B cell (primary cell): ENCODE measurements around the gene HNF1B. TPM values are rescaled to one million over a fixed set of nuclear protein-coding genes. Genes with fewer than 3 reads are reported as not detected.

Experiments used
- ATAC-seq: fragments of 200-7000 bp; cut with Tn5 transposase; one replicate; pipeline ENCODE4 v1.10.0; 2021; ENCODE audit warnings: low read depth, mild to moderate bottlenecking, moderate number of reproducible peaks, moderate library complexity
- CTCF ChIA-PET: fragments of 350-600 bp; sonication (Branson Sonifier 250); formaldehyde crosslinking; loops from one replicate; lab custom pipeline; 2021; ENCODE audit warnings: antibody characterized with exemption, inconsistent platforms; lab: Charles Lee
- POLR2A ChIA-PET: fragments of 350-600 bp; sonication (Branson Sonifier 250); formaldehyde crosslinking; loops from one replicate; lab custom pipeline; 2021; ENCODE audit warnings: antibody characterized with exemption; lab: Charles Lee
- DNase-seq: peaks from one replicate; pipeline ENCODE4 v3.0.0; 2013
- H2AFZ ChIP-seq: 2 replicates; pipeline ENCODE4 v1.6.1; 2012; ENCODE audit warnings: mild to moderate bottlenecking, low read depth, low read length; ENCODE audit not compliant: insufficient read depth, poor library complexity, severe bottlenecking
- H3K27ac ChIP-seq, 2 donors: 1 replicate in 1 of 2; 2 replicates in 1 of 2; pipeline ENCODE4 v1.5.1; 2012 to 2013; ENCODE audit warnings: low read length in 2 of 2, mild to moderate bottlenecking in 2 of 2, moderate library complexity in 1 of 2
- H3K27me3 ChIP-seq, 4 experiments: fragments of 200-600 bp in 1 of 4; sonication (generic) in 1 of 4; replicated peaks in 1 of 4; 1 replicate in 2 of 4; 2 replicates in 2 of 4; pipeline versions ENCODE4 v1.6.1 to v1.7.0; 2013 to 2016; ENCODE audit warnings: low read length in 3 of 4, mild to moderate bottlenecking in 2 of 4, mixed read lengths in 1 of 4, moderate library complexity in 1 of 4; ENCODE audit not compliant: insufficient read depth in 4 of 4, control insufficient read depth in 3 of 4; ENCODE audit errors: control extremely low read depth in 1 of 4
- H3K36me3 ChIP-seq, 2 experiments: replicated peaks in 1 of 2; 1 replicate in 1 of 2; 2 replicates in 1 of 2; pipeline versions ENCODE4 v1.6.1 to v1.7.1; 2013; ENCODE audit warnings: low read length in 1 of 2; ENCODE audit not compliant: insufficient read depth in 2 of 2, control insufficient read depth in 1 of 2; ENCODE audit errors: control extremely low read depth in 1 of 2, extremely low read depth in 1 of 2
- H3K4me1 ChIP-seq, 2 donors: fragments of 200-600 bp in 1 of 2; sonication (generic) in 1 of 2; 1 replicate in 1 of 2; 2 replicates in 1 of 2; pipeline versions ENCODE4 v1.5.1 to v1.6.1; 2013 to 2017; ENCODE audit warnings: low read length in 2 of 2; ENCODE audit not compliant: control insufficient read depth in 2 of 2, insufficient read depth in 2 of 2
- H3K4me2 ChIP-seq: replicated peaks from 2 replicates; pipeline ENCODE3; 2012; ENCODE audit warnings: mild to moderate bottlenecking, low read depth, low read length; ENCODE audit not compliant: poor library complexity, severe bottlenecking
- H3K4me3 ChIP-seq, 5 experiments: fragments of 200-600 bp in 1 of 5; sonication (generic) in 1 of 5; 1 replicate in 3 of 5; 2 replicates in 2 of 5; pipeline versions ENCODE4 v1.5.1 to v1.7.0; 2011 to 2016; ENCODE audit warnings: low read length in 4 of 5, mild to moderate bottlenecking in 4 of 5, low read depth in 2 of 5, control low read depth in 1 of 5, moderate library complexity in 1 of 5; ENCODE audit not compliant: insufficient read depth in 1 of 5; ENCODE audit errors: control extremely low read depth in 1 of 5, extremely low read depth in 1 of 5
- H3K79me2 ChIP-seq: fragments of 200-600 bp; sonication (generic); one replicate; pipeline ENCODE4 v1.6.0; 2016; ENCODE audit warnings: low read length; ENCODE audit not compliant: control insufficient read depth, insufficient read depth
- H3K9ac ChIP-seq: fragments of 200-600 bp; sonication (generic); 2 replicates; pipeline ENCODE4 v1.6.1; 2017; ENCODE audit warnings: mild to moderate bottlenecking, low read length, moderate library complexity
- H3K9me3 ChIP-seq, 3 donors: one replicate each; pipeline versions ENCODE4 v1.6.1 to v1.7.1; 2013; ENCODE audit warnings: low read length in 2 of 3; ENCODE audit not compliant: control insufficient read depth in 2 of 3, insufficient read depth in 1 of 3; ENCODE audit errors: control extremely low read depth in 1 of 3
- H4K20me1 ChIP-seq: 2 replicates; pipeline ENCODE4 v1.6.0; 2012; ENCODE audit warnings: mild to moderate bottlenecking, low read length; ENCODE audit not compliant: insufficient read depth, control insufficient read depth, poor library complexity, severe bottlenecking
- H3K27ac Mint-ChIP-seq: one replicate; pipeline ENCODE4 v1.8.0; 2021; ENCODE audit warnings: mixed read lengths
- H3K27me3 Mint-ChIP-seq: one replicate; pipeline ENCODE4 v1.8.0; 2021; ENCODE audit warnings: mixed read lengths
- H3K4me1 Mint-ChIP-seq: one replicate; pipeline ENCODE4 v1.8.0; 2021; ENCODE audit warnings: mixed read lengths
- H3K4me3 Mint-ChIP-seq: one replicate; pipeline ENCODE4 v1.8.0; 2021; ENCODE audit warnings: mixed read lengths
- H3K9me3 Mint-ChIP-seq: one replicate; pipeline ENCODE4 v1.8.0; 2022; ENCODE audit warnings: mixed read lengths; ENCODE audit not compliant: insufficient read depth
- CTCF ChIP-seq: fragments of 200-600 bp; IDR thresholded peaks from one replicate; pipeline ENCODE4 v1.8.0; 2022; ENCODE audit warnings: antibody characterized with exemption, mild to moderate bottlenecking
- EZH2 ChIP-seq: IDR thresholded peaks from 2 replicates; pipeline ENCODE4 v1.6.1; 2012; ENCODE audit warnings: borderline replicate concordance, low read depth, mild to moderate bottlenecking, moderate library complexity, low read length; ENCODE audit not compliant: insufficient read depth, poor library complexity, severe bottlenecking
- WGBS: methylation state at CpG from one replicate; pipeline ENCODE4 v1.1.5; 2013; ENCODE audit warnings: missing lambda C conversion rate; ENCODE audit not compliant: insufficient coverage; 5-methylcytosine and 5-hydroxymethylcytosine counted together
- intact Hi-C: fragments of 100-400 bp; cut with micrococcal nuclease; formaldehyde crosslinking; loops from one replicate; pipeline ENCODE4 v1.10.0; 2022
- polyA plus RNA-seq: library from polyadenylated mRNA; depleted of rRNA; stranded (reverse); fragments of >200 nt; gene quantifications from 2 replicates; pipeline ENCODE4 v1.2.3, GENCODE V29; 2012
- total RNA-seq, 2 donors: library from RNA; stranded (reverse); fragments of 120-200 nt in 1 of 2; gene quantifications; 1 replicate in 1 of 2; 2 replicates in 1 of 2; pipeline versions ENCODE4 v1.2.3 to v1.2.4, GENCODE V29; 2013 to 2022

HNF1B gene
- total and polyA plus RNA-seq, 2 donors (not counting 1 experiment from before 2014, with no cell fraction given), result 1.5 TPM; not detected in 1

DNA sequence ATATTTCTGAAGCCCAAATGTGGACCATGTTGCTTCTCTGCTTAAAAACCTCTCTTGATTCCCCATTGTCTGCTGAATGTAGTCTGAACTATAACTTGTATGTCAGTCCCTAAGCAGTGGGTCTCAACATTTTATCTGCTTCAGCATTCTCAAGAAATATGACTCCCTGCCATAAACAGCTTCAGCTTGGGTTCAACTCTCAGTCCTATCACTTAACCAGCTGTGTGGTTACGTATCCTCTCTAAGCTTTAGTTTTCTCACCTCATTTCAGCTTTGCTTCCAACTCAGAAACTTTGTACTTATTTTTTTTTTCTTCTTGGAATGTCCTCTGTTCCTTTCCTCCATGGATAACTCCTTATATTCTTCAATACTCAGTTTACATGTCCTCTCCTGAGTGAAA is 97.0 kb downstream of the HNF1B start:
- Histone ChIP-seq H2AFZ (no peak overlapping the region), H3K4me1 (peaks cover 4 to 5% of the 10 kb centered on the region in 2 donors), H3K4me3 (no peak overlapping the region), H3K9me3 (no peaks in the 10 kb centered on the region), H3K27me3 (peaks cover 0 to 51% (median 26%) of the 10 kb centered on the region in 4 experiments), H3K79me2 (peaks cover 11% of the 10 kb centered on the region), H3K36me3 (no peaks in the 10 kb centered on the region), H3K27ac (no peak overlapping the region), H3K4me2 (no peak overlapping the region), H4K20me1 (no peaks in the 10 kb centered on the region), H3K9ac (no peak overlapping the region)
- Mint-ChIP-seq H3K9me3 (no peaks in the 10 kb centered on the region), H3K27ac (no peak overlapping the region), H3K27me3 (peaks cover 58% of the 10 kb centered on the region), H3K4me1 (peaks cover 7% of the 10 kb centered on the region), H3K4me3 (no peak overlapping the region)
- ChIA-PET CTCF (interaction anchor here (0.8 to 1.1 kb wide), 2 partner anchors 43 to 143 kb away, joined by 3 read pairs; no protein-coding TSS in a partner anchor), POLR2A (no interaction called here)
- ATAC-seq (no peak), DNase-seq (no peak)
- TF ChIP-seq EZH2 (no peak), CTCF (no peak)
- intact Hi-C loops, result loop anchor here (5.0 kb wide), 1 partner anchor 764 kb away; no protein-coding TSS in a partner anchor
- 91% methylated on average over 1 of the region's 1 CpG for WGBS

- Histone ChIP-seq H3K27me3 (peaks cover 0 to 31% (median 20%) of the 10 kb centered on the region in 4 experiments), H3K9ac (peak overlapping the region; percentile 74), H4K20me1 (peaks cover 7% of the 10 kb centered on the region), H2AFZ (peak overlapping the region; percentile 81), H3K36me3 (peaks cover 4 to 9% of the 10 kb centered on the region in 2 experiments), H3K4me2 (peak overlapping the region; percentile 82), H3K4me1 (peaks cover 16 to 17% of the 10 kb centered on the region in 2 donors), H3K4me3 (peak overlapping the region in 4 of 5 experiments; percentile 62 to 97 (median 89)), H3K27ac (peak overlapping the region in 1 of 2 donors; percentile 77), H3K79me2 (peaks cover 49% of the 10 kb centered on the region), H3K9me3 (no peaks in the 10 kb centered on the region)
- CTCF ChIA-PET, result interaction anchor here (0.6 to 2.1 kb wide), 3 partner anchors 148 to 323 kb away, joined by 3 to 8 read pairs (median 3); no protein-coding TSS in a partner anchor
- intact Hi-C loops, result loop anchor here (1.0 kb wide), 3 partner anchors 35 to 200 kb away; partner anchors contain the start of gene SYNRG
- ATAC-seq (no peak), DNase-seq (no peak)
- no CpG with 5 or more reads among the region's 3 CpGs for WGBS
- Mint-ChIP-seq H3K4me1 (peaks cover 29% of the 10 kb centered on the region), H3K4me3 (peak overlapping the region; percentile 94), H3K9me3 (no peaks in the 10 kb centered on the region), H3K27ac (peak overlapping the region; percentile 33), H3K27me3 (peaks cover 35% of the 10 kb centered on the region)
- POLR2A ChIA-PET, result interaction anchor here (0.7 kb wide), 1 partner anchor 35 kb away, joined by 3 read pairs; no protein-coding TSS in a partner anchor
- TF ChIP-seq EZH2 (no peak), CTCF (no peak)
Observed at GRCh38 chr17:37643869-37644268, 101.0 kb downstream of the HNF1B start.
